Measurements from ENCODE around the gene ENTPD1. TPM values are rescaled to one million over a fixed set of nuclear protein-coding genes. Genes with fewer than 3 reads are reported as not detected.
A peak's percentile ranks its signal among the peaks of the same experiment; 100 is the strongest.

ENTPD1 gene
- total RNA-seq, 1 donor from 2014 or later: 102 TPM

- peaks cover 38% of the 10 kb centered on the region for H3K4me1 Mint-ChIP-seq (ENCODE audit: unreplicated experiment)
- DNase-seq (ENCODE audit: low spot score): no peak
- no peak overlapping the region for H3K27ac Mint-ChIP-seq (ENCODE audit: unreplicated experiment)
- H3K36me3 Mint-ChIP-seq (ENCODE audit: low read depth, unreplicated experiment): peaks cover 18% of the 10 kb centered on the region
- TF ChIP-seq CTCF (IDR thresholded peaks at IDR 0.05; ENCODE audit: unreplicated experiment): no peak
- peaks cover 7% of the 10 kb centered on the region for H3K27me3 Mint-ChIP-seq (ENCODE audit: unreplicated experiment)
- H3K9me3 Mint-ChIP-seq (ENCODE audit: unreplicated experiment): no peaks in the 10 kb centered on the region
- H3K4me3 Mint-ChIP-seq (ENCODE audit: unreplicated experiment): no peak overlapping the region
These were observed 35.0 kb downstream of the ENTPD1 start for GRCh38 chr10:95790982-95791381.

GRCh38 chr10:95791425-95791979 lies 35.5 kb downstream of the ENTPD1 start:
- H3K4me1 Mint-ChIP-seq (ENCODE audit: unreplicated experiment): peaks cover 39% of the 10 kb centered on the region
- peaks cover 7% of the 10 kb centered on the region for H3K27me3 Mint-ChIP-seq (ENCODE audit: unreplicated experiment)
- no peak overlapping the region for H3K4me3 Mint-ChIP-seq (ENCODE audit: unreplicated experiment)
- TF ChIP-seq CTCF (IDR thresholded peaks at IDR 0.05; ENCODE audit: unreplicated experiment): no peak
- peak overlapping the region; percentile 87 for H3K27ac Mint-ChIP-seq (ENCODE audit: unreplicated experiment)
- no peak for DNase-seq (ENCODE audit: low spot score)
- peaks cover 20% of the 10 kb centered on the region for H3K36me3 Mint-ChIP-seq (ENCODE audit: low read depth, unreplicated experiment)
- H3K9me3 Mint-ChIP-seq (ENCODE audit: unreplicated experiment): no peaks in the 10 kb centered on the region

- H3K27ac Mint-ChIP-seq (ENCODE audit: unreplicated experiment): peak overlapping the region; percentile 87
- peaks cover 25% of the 10 kb centered on the region for H3K36me3 Mint-ChIP-seq (ENCODE audit: low read depth, unreplicated experiment)
- no peak for TF ChIP-seq CTCF (IDR thresholded peaks at IDR 0.05; ENCODE audit: unreplicated experiment)
- no peak for DNase-seq (ENCODE audit: low spot score)
- peaks cover 41% of the 10 kb centered on the region for H3K4me1 Mint-ChIP-seq (ENCODE audit: unreplicated experiment)
- no peaks in the 10 kb centered on the region for H3K9me3 Mint-ChIP-seq (ENCODE audit: unreplicated experiment)
- H3K4me3 Mint-ChIP-seq (ENCODE audit: unreplicated experiment): peak overlapping the region; percentile 30
- peaks cover 7% of the 10 kb centered on the region for H3K27me3 Mint-ChIP-seq (ENCODE audit: unreplicated experiment)
These were observed 36.3 kb downstream of the ENTPD1 start for GRCh38 chr10:95792211-95792780.

- H3K36me3 Mint-ChIP-seq (ENCODE audit: low read depth, unreplicated experiment): peaks cover 27% of the 10 kb centered on the region
- peaks cover 41% of the 10 kb centered on the region for H3K4me1 Mint-ChIP-seq (ENCODE audit: unreplicated experiment)
- peaks cover 7% of the 10 kb centered on the region for H3K27me3 Mint-ChIP-seq (ENCODE audit: unreplicated experiment)
- no peak for DNase-seq (ENCODE audit: low spot score)
- H3K9me3 Mint-ChIP-seq (ENCODE audit: unreplicated experiment): no peaks in the 10 kb centered on the region
- peak overlapping the region; percentile 87 for H3K27ac Mint-ChIP-seq (ENCODE audit: unreplicated experiment)
- no peak overlapping the region for H3K4me3 Mint-ChIP-seq (ENCODE audit: unreplicated experiment)
- no peak for TF ChIP-seq CTCF (IDR thresholded peaks at IDR 0.05; ENCODE audit: unreplicated experiment)
These were observed 36.9 kb downstream of the ENTPD1 start for GRCh38 chr10:95792874-95793285.

- Mint-ChIP-seq H3K27me3 (ENCODE audit: unreplicated experiment) (peaks cover 7% of the 10 kb centered on the region), H3K9me3 (ENCODE audit: unreplicated experiment) (no peaks in the 10 kb centered on the region), H3K36me3 (ENCODE audit: low read depth, unreplicated experiment) (peaks cover 30% of the 10 kb centered on the region), H3K4me1 (ENCODE audit: unreplicated experiment) (peaks cover 41% of the 10 kb centered on the region), H3K27ac (ENCODE audit: unreplicated experiment) (peak overlapping the region; percentile 87), H3K4me3 (ENCODE audit: unreplicated experiment) (no peak overlapping the region)
- DNase-seq (ENCODE audit: low spot score): no peak
- TF ChIP-seq CTCF (IDR thresholded peaks at IDR 0.05; ENCODE audit: unreplicated experiment): no peak
These were observed 37.6 kb downstream of the ENTPD1 start for GRCh38 chr10:95793401-95794045.

All from endothelial cell (in vitro differentiated cells).